SK-N-SH treated with all-trans-retinoic acid at 6 μM for 48 hours (cell line): ENCODE results near the gene ADPRS.

Experiments
- ATAC-seq: fragments of 200-7000 bp; cut with Tn5 transposase; 3 replicates; pipeline ENCODE4 v1.9.1; 2020; ENCODE audit warnings: mild to moderate bottlenecking, moderate library complexity
- BACH2 ChIP-seq: fragments of 250-450 bp; sonication (Bioruptor Pico); IDR thresholded peaks from 2 replicates; pipeline ENCODE4 v1.9.0; 2021; ENCODE audit warnings: mild to moderate bottlenecking, borderline replicate concordance
- CSDC2 ChIP-seq: fragments of 250-450 bp; sonication (Bioruptor Pico); IDR thresholded peaks from 2 replicates; pipeline ENCODE4 v1.5.0; 2020; ENCODE audit warnings: mild to moderate bottlenecking, moderate library complexity
- ESRRG ChIP-seq: fragments of 250-450 bp; sonication (Bioruptor Pico); IDR thresholded peaks from 2 replicates; pipeline ENCODE4 v1.6.1; 2021; ENCODE audit warnings: mild to moderate bottlenecking
- GLIS3 ChIP-seq: fragments of 250-450 bp; sonication (Bioruptor Pico); IDR thresholded peaks from 2 replicates; pipeline ENCODE4 v1.5.0; 2020; ENCODE audit warnings: mild to moderate bottlenecking, moderate library complexity
- ISL1 ChIP-seq: fragments of 250-450 bp; sonication (Bioruptor Pico); IDR thresholded peaks from 2 replicates; pipeline ENCODE4 v2.1.2; 2022; ENCODE audit warnings: mild to moderate bottlenecking, moderate library complexity
- OSR1 ChIP-seq: fragments of 250-450 bp; sonication (Bioruptor Pico); IDR thresholded peaks from 2 replicates; pipeline ENCODE4 v1.8.0; 2022; ENCODE audit warnings: moderate library complexity, mild to moderate bottlenecking, inconsistent platforms
- RARB ChIP-seq: fragments of 250-450 bp; sonication (Bioruptor Pico); IDR thresholded peaks from 2 replicates; pipeline ENCODE4 v1.8.0; 2021; ENCODE audit warnings: mild to moderate bottlenecking, moderate library complexity
- TCF4 ChIP-seq: fragments of 250-450 bp; sonication (Bioruptor Pico); IDR thresholded peaks from 2 replicates; pipeline ENCODE4 v1.8.0; 2021; ENCODE audit warnings: mild to moderate bottlenecking, moderate library complexity, borderline replicate concordance
- TOX ChIP-seq: fragments of 250-450 bp; sonication (Bioruptor Pico); IDR thresholded peaks from 2 replicates; pipeline ENCODE4 v1.8.0; 2021; ENCODE audit warnings: mild to moderate bottlenecking, moderate library complexity, borderline replicate concordance
- ZC3H10 ChIP-seq: fragments of 250-450 bp; sonication (Bioruptor Pico); IDR thresholded peaks from 2 replicates; pipeline ENCODE4 v1.5.1; 2021; ENCODE audit warnings: mild to moderate bottlenecking, moderate library complexity
- ZFP30 ChIP-seq: fragments of 450-650 bp; formaldehyde crosslinking; IDR thresholded peaks from 2 replicates; pipeline ENCODE4 v1.5.0; 2022; ENCODE audit warnings: mild to moderate bottlenecking, moderate library complexity
- ZNF565 ChIP-seq: fragments of 450-650 bp; formaldehyde crosslinking; conservative IDR thresholded peaks from 2 replicates; pipeline ENCODE4 v1.5.0; 2020; ENCODE audit warnings: low read depth, mild to moderate bottlenecking, moderate library complexity
- ZNF70 ChIP-seq: fragments of 450-650 bp; formaldehyde crosslinking; IDR thresholded peaks from 2 replicates; pipeline ENCODE4 v1.5.0; 2020; ENCODE audit warnings: mild to moderate bottlenecking, moderate library complexity
- ZNF8 ChIP-seq: fragments of 450-650 bp; formaldehyde crosslinking; IDR thresholded peaks from 2 replicates; pipeline ENCODE4 v1.5.0; 2020; ENCODE audit warnings: mild to moderate bottlenecking, moderate library complexity
- TF ChIP-seq, protein P1 (sequence below): fragments of 250-450 bp; sonication (Bioruptor Pico); IDR thresholded peaks from 2 replicates; pipeline ENCODE4 v1.5.1; 2021; ENCODE audit warnings: mild to moderate bottlenecking, moderate library complexity
- TF ChIP-seq, protein P2 (sequence below): fragments of 250-450 bp; sonication (Bioruptor Pico); IDR thresholded peaks from 2 replicates; pipeline ENCODE4 v1.8.0; 2020; ENCODE audit warnings: mild to moderate bottlenecking, moderate library complexity, borderline replicate concordance
- TF ChIP-seq, protein P3 (sequence below): fragments of 250-450 bp; sonication (Bioruptor Pico); IDR thresholded peaks from 2 replicates; pipeline ENCODE4 v1.8.0; 2021; ENCODE audit warnings: low read depth, mild to moderate bottlenecking, moderate library complexity, borderline replicate concordance
- TF ChIP-seq, protein P4 (sequence below): fragments of 250-450 bp; sonication (Bioruptor Pico); IDR thresholded peaks from 2 replicates; pipeline ENCODE4 v1.5.0; 2020; ENCODE audit warnings: mild to moderate bottlenecking, moderate library complexity
- TF ChIP-seq, protein P5 (sequence below): fragments of 250-450 bp; sonication (Bioruptor Pico); IDR thresholded peaks from 2 replicates; pipeline ENCODE4 v1.5.1; 2020; ENCODE audit warnings: low read depth, mild to moderate bottlenecking, moderate library complexity

The ADPRS gene

DNA sequence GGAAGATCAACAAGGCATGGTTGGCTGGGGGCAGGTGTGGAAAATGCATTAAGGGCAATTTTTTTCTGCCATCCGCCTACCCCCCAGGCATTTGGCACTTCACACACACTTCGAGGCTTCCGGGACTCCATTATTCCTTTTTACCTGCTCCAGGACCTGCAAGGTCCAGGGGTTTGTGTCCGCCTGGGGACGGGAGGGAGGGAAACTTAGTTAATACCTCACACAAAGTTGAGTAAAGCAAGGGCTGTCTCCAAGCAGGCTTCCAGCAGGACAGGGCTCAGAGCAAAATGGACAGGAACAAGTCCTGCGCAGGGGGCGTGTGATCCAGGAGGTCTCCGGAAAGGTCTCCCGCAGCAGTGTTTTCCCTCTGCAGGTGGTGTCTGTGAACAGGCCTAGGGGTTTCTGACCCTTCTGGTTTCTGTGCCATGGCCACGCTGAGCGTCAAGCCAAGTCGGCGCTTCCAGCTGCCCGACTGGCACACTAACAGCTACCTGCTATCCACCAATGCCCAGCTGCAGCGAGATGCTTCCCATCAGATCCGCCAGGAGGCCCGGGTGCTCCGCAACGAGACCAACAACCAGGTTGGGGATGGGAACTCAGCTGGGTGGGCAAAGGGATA, 4.1 kb upstream of the ADPRS start (continued):
- TF ChIP-seq, protein P1, sequence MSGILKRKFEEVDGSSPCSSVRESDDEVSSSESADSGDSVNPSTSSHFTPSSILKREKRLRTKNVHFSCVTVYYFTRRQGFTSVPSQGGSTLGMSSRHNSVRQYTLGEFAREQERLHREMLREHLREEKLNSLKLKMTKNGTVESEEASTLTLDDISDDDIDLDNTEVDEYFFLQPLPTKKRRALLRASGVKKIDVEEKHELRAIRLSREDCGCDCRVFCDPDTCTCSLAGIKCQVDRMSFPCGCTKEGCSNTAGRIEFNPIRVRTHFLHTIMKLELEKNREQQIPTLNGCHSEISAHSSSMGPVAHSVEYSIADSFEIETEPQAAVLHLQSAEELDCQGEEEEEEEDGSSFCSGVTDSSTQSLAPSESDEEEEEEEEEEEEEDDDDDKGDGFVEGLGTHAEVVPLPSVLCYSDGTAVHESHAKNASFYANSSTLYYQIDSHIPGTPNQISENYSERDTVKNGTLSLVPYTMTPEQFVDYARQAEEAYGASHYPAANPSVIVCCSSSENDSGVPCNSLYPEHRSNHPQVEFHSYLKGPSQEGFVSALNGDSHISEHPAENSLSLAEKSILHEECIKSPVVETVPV: no peak
- TF ChIP-seq ESRRG (CRISPR knock-in tag) (no peak), ZNF8 (CRISPR knock-in tag) (no peak)
- TF ChIP-seq, protein P2, sequence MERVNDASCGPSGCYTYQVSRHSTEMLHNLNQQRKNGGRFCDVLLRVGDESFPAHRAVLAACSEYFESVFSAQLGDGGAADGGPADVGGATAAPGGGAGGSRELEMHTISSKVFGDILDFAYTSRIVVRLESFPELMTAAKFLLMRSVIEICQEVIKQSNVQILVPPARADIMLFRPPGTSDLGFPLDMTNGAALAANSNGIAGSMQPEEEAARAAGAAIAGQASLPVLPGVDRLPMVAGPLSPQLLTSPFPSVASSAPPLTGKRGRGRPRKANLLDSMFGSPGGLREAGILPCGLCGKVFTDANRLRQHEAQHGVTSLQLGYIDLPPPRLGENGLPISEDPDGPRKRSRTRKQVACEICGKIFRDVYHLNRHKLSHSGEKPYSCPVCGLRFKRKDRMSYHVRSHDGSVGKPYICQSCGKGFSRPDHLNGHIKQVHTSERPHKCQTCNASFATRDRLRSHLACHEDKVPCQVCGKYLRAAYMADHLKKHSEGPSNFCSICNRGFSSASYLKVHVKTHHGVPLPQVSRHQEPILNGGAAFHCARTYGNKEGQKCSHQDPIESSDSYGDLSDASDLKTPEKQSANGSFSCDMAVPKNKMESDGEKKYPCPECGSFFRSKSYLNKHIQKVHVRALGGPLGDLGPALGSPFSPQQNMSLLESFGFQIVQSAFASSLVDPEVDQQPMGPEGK (CRISPR knock-in tag): no peak
- TF ChIP-seq, all 23 proteins: peak for 0

DNA sequence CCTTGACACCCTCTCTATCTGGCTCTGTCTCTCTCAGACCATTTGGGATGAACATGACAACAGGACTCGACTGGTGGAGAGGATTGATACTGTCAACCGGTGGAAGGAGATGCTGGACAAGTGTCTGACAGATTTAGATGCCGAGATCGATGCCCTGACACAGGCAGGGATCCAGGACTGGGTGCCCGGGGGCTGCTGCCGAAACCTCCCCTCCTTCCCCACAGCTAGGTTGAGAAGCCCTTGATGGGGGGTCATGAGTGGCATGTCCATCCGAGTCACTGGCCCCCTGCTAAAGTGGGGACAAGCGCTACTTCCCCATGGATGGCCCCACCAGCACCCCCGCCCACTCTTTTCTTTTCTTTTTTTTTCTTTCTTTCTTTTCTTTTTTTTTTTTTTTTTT, 3.6 kb upstream of the ADPRS start:
- TF ChIP-seq GLIS3 (CRISPR knock-in tag) (no peak), ZNF70 (CRISPR knock-in tag) (no peak), OSR1 (no peak), ZFP30 (CRISPR knock-in tag) (no peak), ZNF8 (CRISPR knock-in tag) (no peak), ESRRG (CRISPR knock-in tag) (no peak), ISL1 (CRISPR knock-in tag) (no peak), ZNF565 (CRISPR knock-in tag) (no peak), TCF4 (no peak), ZC3H10 (CRISPR knock-in tag) (no peak), TOX (CRISPR knock-in tag) (no peak), BACH2 (no peak), RARB (no peak), CSDC2 (CRISPR knock-in tag) (no peak)
- TF ChIP-seq, protein P3, sequence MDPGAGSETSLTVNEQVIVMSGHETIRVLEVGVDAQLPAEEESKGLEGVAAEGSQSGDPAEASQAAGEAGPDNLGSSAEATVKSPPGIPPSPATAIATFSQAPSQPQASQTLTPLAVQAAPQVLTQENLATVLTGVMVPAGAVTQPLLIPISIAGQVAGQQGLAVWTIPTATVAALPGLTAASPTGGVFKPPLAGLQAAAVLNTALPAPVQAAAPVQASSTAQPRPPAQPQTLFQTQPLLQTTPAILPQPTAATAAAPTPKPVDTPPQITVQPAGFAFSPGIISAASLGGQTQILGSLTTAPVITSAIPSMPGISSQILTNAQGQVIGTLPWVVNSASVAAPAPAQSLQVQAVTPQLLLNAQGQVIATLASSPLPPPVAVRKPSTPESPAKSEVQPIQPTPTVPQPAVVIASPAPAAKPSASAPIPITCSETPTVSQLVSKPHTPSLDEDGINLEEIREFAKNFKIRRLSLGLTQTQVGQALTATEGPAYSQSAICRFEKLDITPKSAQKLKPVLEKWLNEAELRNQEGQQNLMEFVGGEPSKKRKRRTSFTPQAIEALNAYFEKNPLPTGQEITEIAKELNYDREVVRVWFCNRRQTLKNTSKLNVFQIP: no peak
- TF ChIP-seq, protein P4, sequence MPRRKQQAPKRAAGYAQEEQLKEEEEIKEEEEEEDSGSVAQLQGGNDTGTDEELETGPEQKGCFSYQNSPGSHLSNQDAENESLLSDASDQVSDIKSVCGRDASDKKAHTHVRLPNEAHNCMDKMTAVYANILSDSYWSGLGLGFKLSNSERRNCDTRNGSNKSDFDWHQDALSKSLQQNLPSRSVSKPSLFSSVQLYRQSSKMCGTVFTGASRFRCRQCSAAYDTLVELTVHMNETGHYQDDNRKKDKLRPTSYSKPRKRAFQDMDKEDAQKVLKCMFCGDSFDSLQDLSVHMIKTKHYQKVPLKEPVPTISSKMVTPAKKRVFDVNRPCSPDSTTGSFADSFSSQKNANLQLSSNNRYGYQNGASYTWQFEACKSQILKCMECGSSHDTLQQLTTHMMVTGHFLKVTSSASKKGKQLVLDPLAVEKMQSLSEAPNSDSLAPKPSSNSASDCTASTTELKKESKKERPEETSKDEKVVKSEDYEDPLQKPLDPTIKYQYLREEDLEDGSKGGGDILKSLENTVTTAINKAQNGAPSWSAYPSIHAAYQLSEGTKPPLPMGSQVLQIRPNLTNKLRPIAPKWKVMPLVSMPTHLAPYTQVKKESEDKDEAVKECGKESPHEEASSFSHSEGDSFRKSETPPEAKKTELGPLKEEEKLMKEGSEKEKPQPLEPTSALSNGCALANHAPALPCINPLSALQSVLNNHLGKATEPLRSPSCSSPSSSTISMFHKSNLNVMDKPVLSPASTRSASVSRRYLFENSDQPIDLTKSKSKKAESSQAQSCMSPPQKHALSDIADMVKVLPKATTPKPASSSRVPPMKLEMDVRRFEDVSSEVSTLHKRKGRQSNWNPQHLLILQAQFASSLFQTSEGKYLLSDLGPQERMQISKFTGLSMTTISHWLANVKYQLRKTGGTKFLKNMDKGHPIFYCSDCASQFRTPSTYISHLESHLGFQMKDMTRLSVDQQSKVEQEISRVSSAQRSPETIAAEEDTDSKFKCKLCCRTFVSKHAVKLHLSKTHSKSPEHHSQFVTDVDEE (CRISPR knock-in tag): no peak
- TF ChIP-seq, protein P1: no peak
- TF ChIP-seq, protein P2 (CRISPR knock-in tag): no peak
- TF ChIP-seq, protein P5, sequence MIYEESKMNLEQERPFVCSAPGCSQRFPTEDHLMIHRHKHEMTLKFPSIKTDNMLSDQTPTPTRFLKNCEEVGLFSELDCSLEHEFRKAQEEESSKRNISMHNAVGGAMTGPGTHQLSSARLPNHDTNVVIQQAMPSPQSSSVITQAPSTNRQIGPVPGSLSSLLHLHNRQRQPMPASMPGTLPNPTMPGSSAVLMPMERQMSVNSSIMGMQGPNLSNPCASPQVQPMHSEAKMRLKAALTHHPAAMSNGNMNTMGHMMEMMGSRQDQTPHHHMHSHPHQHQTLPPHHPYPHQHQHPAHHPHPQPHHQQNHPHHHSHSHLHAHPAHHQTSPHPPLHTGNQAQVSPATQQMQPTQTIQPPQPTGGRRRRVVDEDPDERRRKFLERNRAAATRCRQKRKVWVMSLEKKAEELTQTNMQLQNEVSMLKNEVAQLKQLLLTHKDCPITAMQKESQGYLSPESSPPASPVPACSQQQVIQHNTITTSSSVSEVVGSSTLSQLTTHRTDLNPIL (CRISPR knock-in tag): no peak
- no peak for ATAC-seq
